GM23338 (cell line): ENCODE results near the gene EFCAB6. TPM values are rescaled to one million over a fixed set of nuclear protein-coding genes. Genes with fewer than 3 reads are reported as not detected.

Experiments
- ATAC-seq: fragments of 200-7000 bp; cut with Tn5 transposase; 3 replicates; pipeline ENCODE4 v1.9.1; 2020
- DNase-seq: peaks from one replicate; pipeline ENCODE4 v3.0.0-alpha.2; 2015; ENCODE audit warnings: low spot score
- H2AFZ ChIP-seq: fragments of 200-600 bp; sonication (generic); 2 replicates; pipeline ENCODE4 v1.8.0; 2016; ENCODE audit warnings: antibody characterized with exemption, mild to moderate bottlenecking, moderate library complexity
- H3F3A ChIP-seq: fragments of 200-600 bp; sonication (generic); replicated peaks from 2 replicates; pipeline ENCODE4 v1.8.0; 2017; ENCODE audit warnings: antibody characterized with exemption, mixed run types, low read depth
- H3K27ac ChIP-seq: fragments of 200-600 bp; sonication (generic); 2 replicates; pipeline ENCODE4 v1.6.1; 2016; ENCODE audit warnings: low read depth
- H3K27me3 ChIP-seq: fragments of 200-600 bp; sonication (generic); 2 replicates; pipeline ENCODE4 v1.8.0; 2016; ENCODE audit warnings: mild to moderate bottlenecking, mixed run types, moderate library complexity; ENCODE audit not compliant: insufficient read depth
- H3K36me3 ChIP-seq: fragments of 200-600 bp; sonication (generic); 2 replicates; pipeline ENCODE4 v1.8.0; 2016; ENCODE audit warnings: mild to moderate bottlenecking; ENCODE audit not compliant: insufficient read depth
- H3K4me1 ChIP-seq: fragments of 200-600 bp; sonication (generic); 2 replicates; pipeline ENCODE4 v1.8.0; 2016; ENCODE audit warnings: mild to moderate bottlenecking, moderate library complexity; ENCODE audit not compliant: insufficient read depth
- H3K4me2 ChIP-seq: fragments of 200-600 bp; sonication (generic); 2 replicates; pipeline ENCODE4 v1.7.1; 2017; ENCODE audit warnings: mixed run types
- H3K4me3 ChIP-seq: fragments of 200-600 bp; sonication (generic); 2 replicates; pipeline ENCODE4 v1.6.1; 2016; ENCODE audit warnings: mixed run types
- H3K79me2 ChIP-seq: fragments of 200-600 bp; sonication (generic); replicated peaks from 2 replicates; pipeline ENCODE4 v1.8.0; 2017; ENCODE audit warnings: mild to moderate bottlenecking; ENCODE audit not compliant: insufficient read depth
- H3K9me2 ChIP-seq: fragments of 200-600 bp; sonication (generic); 2 replicates; pipeline ENCODE4 v1.8.0; 2017; ENCODE audit not compliant: insufficient read depth
- H4K20me1 ChIP-seq: fragments of 200-600 bp; sonication (generic); replicated peaks from 2 replicates; pipeline ENCODE4 v1.8.0; 2017; ENCODE audit warnings: mild to moderate bottlenecking; ENCODE audit not compliant: insufficient read depth
- H3K27ac Mint-ChIP-seq: 2 replicates; pipeline ENCODE4 v1.8.0; 2020; ENCODE audit warnings: inconsistent platforms, mild to moderate bottlenecking, moderate library complexity, mixed read lengths
- H3K27me3 Mint-ChIP-seq: 3 replicates; pipeline ENCODE4 v1.8.0; 2022; ENCODE audit warnings: low read depth, mild to moderate bottlenecking, moderate library complexity, mixed read lengths, inconsistent platforms; ENCODE audit not compliant: insufficient read depth, poor library complexity
- H3K36me3 Mint-ChIP-seq: 3 replicates; pipeline ENCODE4 v1.8.0; 2021; ENCODE audit warnings: low read depth, mild to moderate bottlenecking, inconsistent platforms, moderate library complexity, mixed read lengths
- H3K4me1 Mint-ChIP-seq: 3 replicates; pipeline ENCODE4 v1.8.0; 2020; ENCODE audit warnings: mild to moderate bottlenecking, inconsistent platforms, mixed read lengths
- H3K4me3 Mint-ChIP-seq: 3 replicates; pipeline ENCODE4 v1.8.0; 2021; ENCODE audit warnings: moderate library complexity, mild to moderate bottlenecking, inconsistent platforms, mixed read lengths
- H3K9me3 Mint-ChIP-seq: 3 replicates; pipeline ENCODE4 v1.8.0; 2020; ENCODE audit warnings: moderate library complexity, mild to moderate bottlenecking, inconsistent platforms, mixed read lengths
- CREB1 ChIP-seq: fragments of 250-450 bp; sonication (Bioruptor Pico); IDR thresholded peaks from 2 replicates; pipeline ENCODE4 v1.5.0; 2020; ENCODE audit warnings: low read depth, mild to moderate bottlenecking, moderate library complexity
- CTCF ChIP-seq, 2 experiments: fragments of 200-600 bp in 1 of 2; sonication (generic) in 1 of 2; conservative IDR thresholded peaks; 2 replicates each; pipeline versions ENCODE4 v1.5.1 to v1.6.1; 2016 to 2017; ENCODE audit warnings: antibody characterized with exemption in 2 of 2, low read depth in 2 of 2, mild to moderate bottlenecking in 2 of 2, moderate library complexity in 1 of 2
- ETS1 ChIP-seq: IDR thresholded peaks from 2 replicates; pipeline ENCODE4 v1.6.1; 2016; ENCODE audit warnings: antibody characterized with exemption
- EZH2 ChIP-seq: fragments of 200-600 bp; sonication (generic); IDR thresholded peaks from one replicate; pipeline ENCODE4 v1.8.0; 2017; ENCODE audit warnings: antibody characterized with exemption, mild to moderate bottlenecking, low read depth; ENCODE audit not compliant: unreplicated experiment
- EZH2phosphoT487 ChIP-seq: fragments of 200-600 bp; sonication (generic); IDR thresholded peaks from one replicate; pipeline ENCODE4 v1.8.1; 2018; ENCODE audit warnings: antibody characterized with exemption; ENCODE audit not compliant: unreplicated experiment
- JUNB ChIP-seq: IDR thresholded peaks from one replicate; pipeline ENCODE4 v1.6.1; 2016; ENCODE audit warnings: antibody characterized with exemption; ENCODE audit not compliant: unreplicated experiment
- NANOG ChIP-seq: IDR thresholded peaks from 2 replicates; pipeline ENCODE4 v1.6.1; 2016; ENCODE audit warnings: antibody characterized with exemption, borderline replicate concordance
- POLR2AphosphoS5 ChIP-seq: IDR thresholded peaks from 2 replicates; pipeline ENCODE4 v1.6.1; 2016; ENCODE audit warnings: antibody characterized with exemption, low read depth
- STAT1 ChIP-seq: IDR thresholded peaks from one replicate; pipeline ENCODE4 v1.6.1; 2016; ENCODE audit warnings: antibody characterized with exemption; ENCODE audit not compliant: unreplicated experiment
- ZNF114 ChIP-seq: fragments of 250-450 bp; sonication (Bioruptor Pico); IDR thresholded peaks from 2 replicates; pipeline ENCODE4 v1.5.0; 2020; ENCODE audit warnings: mild to moderate bottlenecking, moderate library complexity
- ZNF331 ChIP-seq: fragments of 250-450 bp; sonication (Bioruptor Pico); IDR thresholded peaks from 2 replicates; pipeline ENCODE4 v1.5.0; 2020; ENCODE audit warnings: low read depth, mild to moderate bottlenecking, moderate library complexity
- ZNF462 ChIP-seq: fragments of 250-450 bp; sonication (Bioruptor Pico); IDR thresholded peaks from 2 replicates; pipeline ENCODE4 v1.5.0; 2020; ENCODE audit warnings: mild to moderate bottlenecking, moderate library complexity
- polyA plus RNA-seq: library from polyadenylated mRNA; unstranded; fragments of >200 nt; fragmentation: Nextera tagmentation; extraction: Ambion mirVana; gene quantifications from 2 replicates; pipeline ENCODE4 v1.2.1, GENCODE V29; 2016
- total RNA-seq: library from RNA; depleted of rRNA; stranded (reverse); fragments of >200 nt; shearing (Covaris generic); gene quantifications from 2 replicates; pipeline ENCODE4 v1.2.3, GENCODE V29; 2014
- TF ChIP-seq, protein P1 (sequence below): IDR thresholded peaks from one replicate; pipeline ENCODE4 v1.6.1; 2018; ENCODE audit warnings: antibody characterized with exemption; ENCODE audit not compliant: unreplicated experiment

The EFCAB6 gene
- total and polyA plus RNA-seq, 2 experiments from 2014 or later = 1.1 to 1.8 TPM

GRCh38 chr22:43818981-43819380 lies 6.9 kb upstream of the EFCAB6 start:
- Histone ChIP-seq H3K27ac (no peak overlapping the region), H3K27me3 (no peaks in the 10 kb centered on the region), H2AFZ (no peak overlapping the region), H3K4me1 (peaks cover 8% of the 10 kb centered on the region), H3K9me2 (no peaks in the 10 kb centered on the region), H3K4me3 (no peak overlapping the region), H3K79me2 (no peaks in the 10 kb centered on the region), H3F3A (no peaks in the 10 kb centered on the region), H4K20me1 (peaks cover 6% of the 10 kb centered on the region; the same call in 1 of the 2 replicates), H3K4me2 (no peak overlapping the region), H3K36me3 (no peaks in the 10 kb centered on the region)
- H3K4me1 Mint-ChIP-seq = peaks cover 34% of the 10 kb centered on the region
- H3K27ac Mint-ChIP-seq = no peak overlapping the region
- no peak overlapping the region for H3K4me3 Mint-ChIP-seq
- H3K27me3 Mint-ChIP-seq = peaks cover 9% of the 10 kb centered on the region
- peaks cover 3% of the 10 kb centered on the region; the same call in 1 of the 3 replicates for H3K9me3 Mint-ChIP-seq
- H3K36me3 Mint-ChIP-seq = no peaks in the 10 kb centered on the region; the same call in 2 of the 3 replicates
- DNase-seq = no peak
- ATAC-seq = no peak
- TF ChIP-seq ZNF331 (no peak), NANOG (no peak), ETS1 (no peak), EZH2phosphoT487 (no peak), JUNB (no peak), POLR2AphosphoS5 (no peak), STAT1 (no peak), ZNF114 (no peak), CREB1 (no peak), ZNF462 (CRISPR knock-in tag) (no peak), CTCF (conservative IDR thresholded peaks at IDR 0.05; ENCODE audit: low read depth in 2 of 2) (no peak), EZH2 (no peak)
- TF ChIP-seq, protein P1, sequence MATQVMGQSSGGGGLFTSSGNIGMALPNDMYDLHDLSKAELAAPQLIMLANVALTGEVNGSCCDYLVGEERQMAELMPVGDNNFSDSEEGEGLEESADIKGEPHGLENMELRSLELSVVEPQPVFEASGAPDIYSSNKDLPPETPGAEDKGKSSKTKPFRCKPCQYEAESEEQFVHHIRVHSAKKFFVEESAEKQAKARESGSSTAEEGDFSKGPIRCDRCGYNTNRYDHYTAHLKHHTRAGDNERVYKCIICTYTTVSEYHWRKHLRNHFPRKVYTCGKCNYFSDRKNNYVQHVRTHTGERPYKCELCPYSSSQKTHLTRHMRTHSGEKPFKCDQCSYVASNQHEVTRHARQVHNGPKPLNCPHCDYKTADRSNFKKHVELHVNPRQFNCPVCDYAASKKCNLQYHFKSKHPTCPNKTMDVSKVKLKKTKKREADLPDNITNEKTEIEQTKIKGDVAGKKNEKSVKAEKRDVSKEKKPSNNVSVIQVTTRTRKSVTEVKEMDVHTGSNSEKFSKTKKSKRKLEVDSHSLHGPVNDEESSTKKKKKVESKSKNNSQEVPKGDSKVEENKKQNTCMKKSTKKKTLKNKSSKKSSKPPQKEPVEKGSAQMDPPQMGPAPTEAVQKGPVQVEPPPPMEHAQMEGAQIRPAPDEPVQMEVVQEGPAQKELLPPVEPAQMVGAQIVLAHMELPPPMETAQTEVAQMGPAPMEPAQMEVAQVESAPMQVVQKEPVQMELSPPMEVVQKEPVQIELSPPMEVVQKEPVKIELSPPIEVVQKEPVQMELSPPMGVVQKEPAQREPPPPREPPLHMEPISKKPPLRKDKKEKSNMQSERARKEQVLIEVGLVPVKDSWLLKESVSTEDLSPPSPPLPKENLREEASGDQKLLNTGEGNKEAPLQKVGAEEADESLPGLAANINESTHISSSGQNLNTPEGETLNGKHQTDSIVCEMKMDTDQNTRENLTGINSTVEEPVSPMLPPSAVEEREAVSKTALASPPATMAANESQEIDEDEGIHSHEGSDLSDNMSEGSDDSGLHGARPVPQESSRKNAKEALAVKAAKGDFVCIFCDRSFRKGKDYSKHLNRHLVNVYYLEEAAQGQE = no peak
